Fibroblast of skin of left biceps (primary cell): Measurements from ENCODE around the gene MAPK1.
"Not testable (repeated sequence)": the region's sequence is repeated elsewhere in the genome, so short reads cannot be mapped to it uniquely, and the experiment has no call there.

ENCODE experiments used
- DNase-seq, 2 experiments: peaks; one replicate each; pipeline ENCODE4 v3.0.0-alpha.2; 2013; ENCODE audit warnings: low read depth in 2 of 2

MAPK1 gene

GRCh38 chr22:21726650-21727049 is 140.8 kb downstream of the MAPK1 start:
- DNase-seq, result no peak

GRCh38 chr22:21725956-21726649 is 141.3 kb downstream of the MAPK1 start:
- DNase-seq, result no peak

GRCh38 chr22:21724496-21724895 is 142.9 kb downstream of the MAPK1 start:
- DNase-seq, result not testable (repeated sequence)

DNA sequence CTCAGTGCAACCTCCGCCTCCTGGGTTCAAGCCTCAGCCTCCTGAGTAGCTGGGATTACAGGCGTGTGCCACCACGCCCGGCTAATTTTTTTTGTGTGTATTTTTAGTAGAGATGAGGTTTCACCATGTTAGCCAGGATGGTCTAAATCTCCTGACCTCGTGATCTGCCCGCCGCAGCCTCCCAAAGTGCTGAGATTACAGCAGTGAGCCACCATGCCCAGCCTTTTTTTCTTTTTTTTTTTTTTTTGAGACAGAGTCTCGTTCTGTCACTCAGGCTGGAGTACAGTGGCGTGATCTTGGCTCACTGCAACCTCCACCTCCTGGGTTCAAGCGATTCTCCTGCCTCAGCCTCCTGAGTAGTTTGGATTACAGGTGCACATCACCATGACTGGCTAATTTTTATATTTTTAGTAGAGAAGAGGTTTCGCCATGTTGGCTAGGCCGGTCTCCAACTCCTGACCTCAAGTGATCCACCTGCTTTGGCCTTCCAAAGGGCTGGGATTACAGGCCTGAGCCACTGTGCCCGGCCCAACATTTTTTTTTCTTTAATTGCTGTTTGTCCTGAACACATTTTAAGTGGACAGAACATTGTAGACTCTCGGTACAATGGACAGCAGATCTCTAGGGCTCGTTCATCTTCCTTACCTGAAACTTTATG is 146.1 kb downstream of the MAPK1 start:
- not testable (repeated sequence) for DNase-seq

- not testable (repeated sequence) for DNase-seq
Measured at GRCh38 chr22:21720191-21720859, 147.1 kb downstream of the MAPK1 start.

DNA sequence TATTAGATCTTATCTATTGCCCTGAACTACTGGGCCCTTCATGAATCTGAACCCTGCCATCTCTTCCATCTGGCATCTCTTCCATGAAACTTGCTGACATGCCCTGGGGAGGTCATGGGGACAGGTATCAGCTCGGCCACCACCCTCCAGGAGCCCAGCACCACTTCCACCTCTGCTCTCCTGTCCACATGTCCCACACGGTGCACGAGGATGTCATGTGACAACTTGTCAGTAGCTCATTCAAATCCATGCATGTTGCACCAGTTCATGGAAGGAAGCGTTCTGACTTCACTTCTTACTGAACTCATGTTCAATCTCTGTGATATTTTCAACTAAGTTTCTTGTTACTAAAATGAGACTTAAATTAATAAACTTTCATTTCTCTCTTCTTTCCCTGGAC is 148.4 kb downstream of the MAPK1 start:
- DNase-seq, result no peak

- DNase-seq, result no peak
Measured at GRCh38 chr22:21718499-21718898, 148.9 kb downstream of the MAPK1 start.

- not testable (repeated sequence) for DNase-seq
Measured at GRCh38 chr22:21716395-21717122, 150.9 kb downstream of the MAPK1 start.

DNA sequence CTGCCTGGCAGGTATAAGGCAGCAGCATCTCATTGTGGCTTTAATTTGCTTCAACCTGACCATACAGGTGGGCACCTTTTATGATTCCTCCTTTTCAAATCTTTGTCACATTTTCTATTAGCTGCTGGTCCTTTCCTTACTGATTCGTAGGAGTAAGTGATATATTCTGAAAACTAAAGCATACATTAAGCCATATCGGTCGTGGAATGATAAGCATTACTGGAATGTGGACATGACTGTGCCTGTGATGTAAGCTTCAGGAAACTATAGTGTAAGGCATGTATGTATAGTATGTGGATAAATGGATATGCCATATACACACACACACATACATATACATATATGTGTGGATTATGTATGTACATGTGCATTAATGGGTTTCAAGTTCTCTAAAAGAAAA is 152.7 kb downstream of the MAPK1 start:
- DNase-seq, result peak; percentile 37

DNA sequence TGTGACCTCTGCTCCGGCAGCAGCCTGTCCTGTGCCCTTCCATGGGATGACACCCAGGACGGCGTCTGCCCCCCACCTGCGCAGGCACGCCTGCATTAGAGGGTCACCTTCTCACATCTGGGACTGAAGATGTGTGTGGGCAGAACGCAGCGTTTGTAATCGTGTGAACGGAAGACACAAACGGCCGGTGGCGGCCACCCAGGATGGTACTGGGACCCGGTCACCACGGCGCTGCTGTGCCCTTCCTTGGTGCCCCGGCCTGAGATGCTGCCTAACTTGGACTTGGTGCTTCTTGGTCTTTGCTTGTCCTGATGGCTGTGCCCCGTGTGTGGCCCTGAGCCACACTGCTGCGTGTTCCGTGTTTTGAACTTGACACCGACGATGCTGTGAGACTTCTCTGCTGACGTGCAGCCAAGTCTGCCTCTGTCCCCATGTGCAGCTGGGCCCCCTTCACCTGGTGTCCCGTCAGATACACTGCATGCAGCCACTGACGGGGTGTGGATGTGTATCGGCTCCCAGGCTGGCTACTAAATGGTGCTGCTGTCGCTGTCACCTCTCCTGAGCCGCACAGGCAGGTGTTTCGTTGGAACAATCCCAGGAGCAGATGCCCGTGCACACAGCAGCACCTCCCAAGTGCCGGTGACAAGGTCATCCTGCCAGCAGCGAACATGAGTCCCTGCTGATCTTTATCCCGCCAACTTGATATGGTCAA is 153.2 kb downstream of the MAPK1 start:
- no peak for DNase-seq

DNA sequence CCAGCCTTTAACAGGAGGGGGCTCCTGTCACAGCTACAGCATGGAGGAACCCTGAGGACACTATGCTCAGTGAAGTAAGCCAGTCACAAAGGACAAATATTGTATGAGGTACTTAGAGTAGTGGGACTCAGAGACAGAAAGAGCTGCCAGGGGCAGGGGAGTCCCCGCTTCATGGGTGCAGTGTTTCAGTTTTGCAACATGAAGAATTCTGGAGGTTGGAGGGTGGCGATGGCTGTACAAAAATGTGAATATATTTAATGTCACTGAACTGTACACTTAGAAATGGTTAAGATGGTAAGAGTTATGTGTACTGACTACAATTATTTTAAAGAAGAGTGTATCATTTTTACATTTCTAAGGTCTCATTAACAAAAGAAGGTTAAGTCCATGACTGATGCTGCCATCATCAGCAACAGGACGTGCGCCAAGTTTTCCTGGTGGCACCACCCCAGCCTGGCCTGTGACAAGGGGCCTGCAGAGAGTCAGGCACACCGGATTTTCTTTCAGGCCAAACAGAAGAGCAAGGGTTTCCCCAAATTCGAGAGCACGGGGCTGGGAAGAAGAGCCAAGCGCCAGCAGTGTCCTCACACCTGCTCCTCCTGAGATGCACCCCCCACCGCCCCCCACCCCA is 153.9 kb downstream of the MAPK1 start:
- DNase-seq, result no peak

- DNase-seq, result peak; percentile 45 to 50
Measured at GRCh38 chr22:21712751-21713427, 154.6 kb downstream of the MAPK1 start.

- DNase-seq, result no peak
Measured at GRCh38 chr22:21711851-21712250, 155.6 kb downstream of the MAPK1 start.

- no peak for DNase-seq
Measured at GRCh38 chr22:21710156-21710555, 157.3 kb downstream of the MAPK1 start.

DNA sequence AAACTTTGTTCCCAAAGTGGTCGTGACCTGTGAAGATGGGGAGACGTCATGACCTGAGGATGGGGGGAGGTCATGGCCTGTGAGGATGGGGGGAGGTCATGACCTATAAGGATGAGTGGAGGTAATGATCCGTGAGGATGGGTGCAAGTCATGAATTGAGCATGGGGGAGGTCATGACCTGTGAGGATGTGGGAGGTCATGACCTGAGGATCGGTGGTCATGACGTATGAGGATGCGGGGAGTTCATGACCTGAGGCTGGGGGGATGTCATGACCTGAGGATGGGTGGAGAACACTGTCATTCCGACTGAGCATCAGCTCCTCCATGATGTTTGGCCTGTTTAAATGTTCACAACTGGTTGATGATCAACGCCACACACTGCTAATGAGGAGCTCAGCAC is 157.8 kb downstream of the MAPK1 start:
- no peak for DNase-seq

DNA sequence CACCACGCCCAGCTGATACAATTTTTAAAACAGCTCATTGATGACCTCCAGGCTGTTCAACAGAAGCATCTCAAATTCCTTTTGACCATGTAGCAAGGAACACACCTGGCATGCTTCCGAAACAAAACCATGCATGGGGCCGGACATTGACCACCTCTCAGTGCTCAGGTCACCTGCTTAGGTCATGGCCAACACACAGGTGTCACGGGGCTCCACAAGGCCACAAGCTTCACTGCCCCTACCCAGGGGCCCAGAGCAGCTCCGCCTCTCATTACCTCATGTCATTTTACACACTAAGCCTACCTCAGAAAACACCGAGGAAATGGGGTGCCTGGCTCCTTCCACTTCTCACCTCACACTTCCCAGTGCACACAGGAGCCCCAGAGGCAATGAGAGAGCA is 158.5 kb downstream of the MAPK1 start:
- no peak for DNase-seq

- DNase-seq, result no peak
Measured at GRCh38 chr22:21707677-21708076, 159.8 kb downstream of the MAPK1 start.
